ENCODE data around the gene GPC5.
"Not testable (repeated sequence)": the region's sequence is repeated elsewhere in the genome, so short reads cannot be mapped to it uniquely, and the experiment has no call there.

Gene GPC5

DNA sequence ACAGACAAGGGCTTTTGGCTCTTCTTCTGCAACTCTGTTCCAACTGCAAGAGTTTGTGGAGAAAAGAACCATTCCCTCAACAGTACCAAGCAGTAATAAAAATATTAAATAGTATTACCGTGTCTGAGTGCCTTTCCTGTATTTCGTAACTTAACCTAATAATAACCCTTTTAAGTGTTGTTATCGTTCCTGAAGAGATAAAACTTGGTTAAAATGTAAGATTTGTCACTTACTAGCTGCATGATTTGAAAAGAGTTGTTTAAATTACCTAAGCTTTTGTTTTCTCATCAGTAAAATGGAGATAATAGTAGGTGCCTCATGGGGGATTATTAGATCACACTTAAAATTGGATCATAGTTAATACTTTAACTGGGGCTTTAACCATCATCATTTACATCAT lies 447.2 kb downstream of the GPC5 start:
- DNase-seq (no peak), ATAC-seq (no peak)
- Mint-ChIP-seq H3K9me3 (peaks cover 0 to 4% of the 10 kb centered on the region in 2 donors), H3K4me3 (no peak overlapping the region), H3K27me3 (no peaks in the 10 kb centered on the region), H3K27ac (no peak overlapping the region), H3K4me1 (no peaks in the 10 kb centered on the region)

- Mint-ChIP-seq H3K4me3 (no peak overlapping the region), H3K4me1 (no peaks in the 10 kb centered on the region), H3K27ac (no peak overlapping the region), H3K27me3 (no peaks in the 10 kb centered on the region), H3K9me3 (peaks cover 0 to 4% of the 10 kb centered on the region in 2 donors)
- DNase-seq: no peak
- no peak for ATAC-seq
Observed at GRCh38 chr13:91863699-91864098, 465.3 kb downstream of the GPC5 start.

DNA sequence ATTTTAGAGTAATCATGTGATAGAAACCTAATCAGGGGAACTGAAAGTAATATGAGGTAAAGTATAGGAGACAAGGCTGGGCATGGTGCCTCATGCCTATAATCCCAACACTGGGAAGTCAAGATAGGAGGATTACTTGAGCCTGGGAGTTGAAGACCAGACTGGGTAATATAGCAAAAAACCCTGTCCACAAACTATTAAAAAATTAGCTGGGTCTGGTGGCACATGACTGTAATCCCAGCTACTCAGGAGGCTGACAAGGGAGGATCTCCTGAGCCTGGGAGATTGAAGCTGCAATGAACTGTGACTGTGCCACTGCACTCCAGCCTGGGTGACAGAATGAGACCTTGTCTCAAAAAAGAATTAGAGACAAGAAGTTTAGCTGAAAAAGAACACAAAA lies 469.9 kb downstream of the GPC5 start:
- H3K9me3 Mint-ChIP-seq: no peaks in the 10 kb centered on the region
- no peak overlapping the region for H3K27ac Mint-ChIP-seq
- no peak overlapping the region for H3K4me3 Mint-ChIP-seq
- DNase-seq (no peak), ATAC-seq (no peak)
- H3K27me3 Mint-ChIP-seq: no peaks in the 10 kb centered on the region
- H3K4me1 Mint-ChIP-seq: no peaks in the 10 kb centered on the region

- Mint-ChIP-seq H3K9me3 (peaks cover 0 to 9% of the 10 kb centered on the region in 2 donors), H3K4me3 (no peak overlapping the region), H3K27me3 (no peaks in the 10 kb centered on the region), H3K27ac (no peak overlapping the region), H3K4me1 (no peaks in the 10 kb centered on the region)
- ATAC-seq (no peak), DNase-seq (no peak)
Observed at GRCh38 chr13:91878491-91878890, 480.1 kb downstream of the GPC5 start.

DNA sequence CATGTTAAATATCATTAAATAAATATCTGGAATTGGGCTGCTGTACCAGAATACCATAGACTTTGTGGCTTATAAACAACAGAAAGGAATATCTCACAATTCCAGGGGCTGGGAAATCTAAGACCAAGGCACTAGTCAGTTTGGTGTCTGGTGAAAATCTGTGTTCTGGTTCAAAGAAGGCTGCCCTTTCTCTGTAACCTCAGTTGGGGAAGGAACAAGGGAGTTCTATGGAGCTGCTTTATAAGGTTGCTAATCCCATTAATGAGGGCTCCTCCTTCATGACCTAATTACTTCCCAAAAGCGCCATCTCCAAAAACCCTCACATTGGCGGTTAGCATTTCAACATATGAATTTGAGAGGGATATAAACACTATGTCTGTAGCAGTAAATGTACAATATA lies 480.9 kb downstream of the GPC5 start:
- ATAC-seq (no peak), DNase-seq (no peak)
- Mint-ChIP-seq H3K4me1 (no peaks in the 10 kb centered on the region), H3K27me3 (no peaks in the 10 kb centered on the region), H3K27ac (no peak overlapping the region), H3K9me3 (peaks cover 0 to 10% of the 10 kb centered on the region in 2 donors), H3K4me3 (no peak overlapping the region)

DNA sequence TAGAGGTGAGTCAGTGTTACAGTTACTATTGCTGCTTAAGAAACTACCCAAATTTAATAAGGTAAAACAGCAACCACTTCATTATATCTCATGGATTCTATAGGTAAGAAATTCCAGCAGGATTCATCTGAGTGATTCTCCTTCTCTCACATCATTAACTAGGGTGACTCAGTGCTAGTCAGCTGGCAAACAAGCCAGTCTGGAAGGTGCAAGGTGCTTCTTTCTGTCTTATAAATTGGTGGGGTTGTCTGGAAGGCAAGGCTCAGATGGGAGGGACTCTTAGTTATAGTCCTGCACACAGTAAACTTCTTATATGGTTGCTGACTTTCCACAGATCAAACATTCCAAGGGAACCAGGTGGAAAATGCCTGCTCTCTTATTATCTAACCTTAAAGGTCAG lies 484.5 kb downstream of the GPC5 start:
- no peaks in the 10 kb centered on the region for H3K4me1 Mint-ChIP-seq
- H3K27ac Mint-ChIP-seq: no peak overlapping the region
- H3K9me3 Mint-ChIP-seq: peaks cover 9 to 12% of the 10 kb centered on the region in 2 donors
- DNase-seq (no peak), ATAC-seq (no peak)
- H3K4me3 Mint-ChIP-seq: no peak overlapping the region
- no peaks in the 10 kb centered on the region for H3K27me3 Mint-ChIP-seq

DNA sequence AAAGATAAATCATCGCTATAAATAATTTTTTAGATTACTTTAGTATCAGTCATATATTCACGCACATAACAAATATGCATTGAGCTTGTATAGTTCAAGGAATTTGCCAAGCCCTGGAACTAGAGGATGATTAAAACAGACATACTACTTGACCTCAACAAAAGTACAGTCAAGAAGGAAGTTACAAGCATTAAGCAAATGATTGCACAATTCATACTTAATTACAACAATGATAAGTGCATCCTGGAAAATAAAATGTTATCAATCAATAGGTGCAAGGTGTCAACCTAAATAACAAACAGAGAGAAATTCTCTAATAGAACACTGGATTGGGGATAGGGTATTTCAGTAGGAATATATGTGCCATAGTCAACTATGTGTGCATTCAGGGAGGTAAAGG lies 491.2 kb downstream of the GPC5 start:
- Mint-ChIP-seq H3K4me1 (no peaks in the 10 kb centered on the region), H3K27me3 (no peaks in the 10 kb centered on the region), H3K27ac (no peak overlapping the region), H3K9me3 (peaks cover 9 to 15% of the 10 kb centered on the region in 2 donors), H3K4me3 (no peak overlapping the region)
- ATAC-seq: no peak
- DNase-seq: no peak

DNA sequence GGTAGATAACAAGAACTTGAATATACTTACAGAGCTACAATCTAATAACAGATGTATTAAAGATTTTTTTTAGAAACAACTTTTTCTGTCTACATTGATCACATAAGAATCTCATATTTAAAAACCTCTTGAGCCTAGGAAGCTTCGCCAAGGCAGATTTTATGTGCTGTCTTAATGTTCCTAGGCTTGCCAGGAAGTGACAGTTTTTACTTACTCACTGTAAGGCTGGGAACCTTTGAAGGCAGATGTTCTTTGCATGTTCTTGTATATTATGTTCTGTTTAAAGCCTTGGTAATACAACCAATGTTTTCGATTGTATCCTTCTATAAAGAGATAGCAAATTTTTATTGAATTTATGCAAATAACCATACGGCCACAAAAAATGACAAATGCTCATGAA lies 492.7 kb downstream of the GPC5 start:
- ATAC-seq (no peak), DNase-seq (no peak)
- Mint-ChIP-seq H3K4me1 (no peaks in the 10 kb centered on the region), H3K27me3 (no peaks in the 10 kb centered on the region), H3K9me3 (peaks cover 9 to 18% of the 10 kb centered on the region in 2 donors), H3K27ac (no peak overlapping the region), H3K4me3 (no peak overlapping the region)

DNA sequence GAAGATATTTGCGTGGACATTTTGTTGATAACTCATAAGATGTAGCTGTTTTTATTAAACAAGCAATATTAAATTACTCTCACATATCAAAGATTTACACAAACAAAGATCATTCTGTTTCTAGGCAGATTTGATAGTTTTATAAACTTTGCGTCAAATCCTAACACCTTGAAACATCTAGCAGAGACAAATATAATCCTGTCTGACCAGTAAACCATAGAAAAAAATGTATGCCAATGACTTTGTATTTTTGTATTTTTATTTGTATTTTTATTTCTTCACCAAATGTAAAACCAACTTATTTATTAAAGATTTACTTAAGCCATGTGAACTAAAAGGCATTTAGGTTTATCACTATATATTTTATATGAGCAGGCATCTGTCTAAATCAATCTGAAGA lies 494.6 kb downstream of the GPC5 start:
- Mint-ChIP-seq H3K4me3 (no peak overlapping the region), H3K27ac (no peak overlapping the region), H3K4me1 (no peaks in the 10 kb centered on the region), H3K9me3 (peaks cover 2 to 8% of the 10 kb centered on the region in 2 donors), H3K27me3 (no peaks in the 10 kb centered on the region)
- ATAC-seq (no peak), DNase-seq (no peak)

GRCh38 chr13:91894316-91894715 lies 495.9 kb downstream of the GPC5 start:
- Mint-ChIP-seq H3K27me3 (no peaks in the 10 kb centered on the region), H3K4me3 (no peak overlapping the region), H3K27ac (no peak overlapping the region), H3K9me3 (peaks cover 0 to 7% of the 10 kb centered on the region in 2 donors), H3K4me1 (no peaks in the 10 kb centered on the region)
- DNase-seq: no peak
- no peak for ATAC-seq

GRCh38 chr13:91896547-91896946 lies 498.1 kb downstream of the GPC5 start:
- Mint-ChIP-seq H3K27me3 (no peaks in the 10 kb centered on the region), H3K27ac (no peak overlapping the region), H3K4me1 (no peaks in the 10 kb centered on the region), H3K4me3 (no peak overlapping the region), H3K9me3 (peaks cover 0 to 7% of the 10 kb centered on the region in 2 donors)
- ATAC-seq (no peak), DNase-seq (no peak)

DNA sequence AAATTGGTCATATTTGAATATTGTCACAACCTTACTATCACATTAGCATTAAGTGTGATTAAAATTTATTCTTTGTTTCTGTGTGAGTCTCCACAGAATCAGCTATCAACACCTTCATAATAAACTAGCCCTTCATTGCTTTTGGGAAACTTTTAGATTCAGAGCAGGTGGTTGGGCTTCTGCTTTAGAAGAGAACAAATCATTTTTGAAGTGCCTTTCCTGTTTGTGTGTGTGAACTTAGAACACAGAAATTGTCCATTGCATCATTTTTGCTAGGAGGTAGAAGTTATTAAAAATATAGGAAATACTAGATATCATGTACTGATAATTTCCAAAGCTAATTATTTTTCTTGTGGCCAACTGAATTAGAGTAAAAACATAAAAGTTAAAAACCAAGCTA lies 500.6 kb downstream of the GPC5 start:
- ATAC-seq, H3K27me3 Mint-ChIP-seq, DNase-seq, H3K27ac Mint-ChIP-seq, H3K4me1 Mint-ChIP-seq, H3K9me3 Mint-ChIP-seq, H3K4me3 Mint-ChIP-seq: not testable (repeated sequence)

- Mint-ChIP-seq H3K9me3 (peaks cover 0 to 7% of the 10 kb centered on the region in 2 donors), H3K27me3 (no peaks in the 10 kb centered on the region), H3K4me3 (no peak overlapping the region), H3K4me1 (no peaks in the 10 kb centered on the region), H3K27ac (no peak overlapping the region)
- DNase-seq (no peak), ATAC-seq (no peak)
Observed at GRCh38 chr13:91902291-91902690, 503.9 kb downstream of the GPC5 start.

GRCh38 chr13:91904005-91904404 lies 505.6 kb downstream of the GPC5 start:
- no peaks in the 10 kb centered on the region for H3K4me1 Mint-ChIP-seq

DNA sequence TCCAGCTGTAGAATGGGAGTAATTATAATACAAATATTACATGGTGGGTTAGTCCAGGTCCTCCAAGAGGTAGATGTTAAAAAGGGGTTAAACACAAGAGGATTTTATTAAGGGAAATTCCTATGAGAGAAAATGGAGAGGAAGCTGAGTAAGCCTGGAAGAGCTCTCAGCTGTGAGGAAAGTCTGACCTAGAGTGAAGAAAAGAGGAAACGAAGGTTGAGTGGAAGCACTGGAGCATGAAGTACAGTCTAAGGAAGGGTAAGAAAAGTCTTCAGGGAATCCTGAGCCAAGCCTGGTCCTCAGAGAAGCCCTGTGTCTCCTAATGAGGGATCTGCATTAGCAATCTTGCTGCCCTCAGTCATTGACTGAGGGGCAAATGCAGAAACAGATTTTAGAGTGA lies 506.2 kb downstream of the GPC5 start:
- H3K9me3 Mint-ChIP-seq: peaks cover 0 to 7% of the 10 kb centered on the region in 2 donors
- H3K27me3 Mint-ChIP-seq: no peaks in the 10 kb centered on the region
- H3K4me1 Mint-ChIP-seq: no peaks in the 10 kb centered on the region
- no peak overlapping the region for H3K4me3 Mint-ChIP-seq
- no peak overlapping the region for H3K27ac Mint-ChIP-seq
- ATAC-seq: no peak
- no peak for DNase-seq

More at GRCh38 chr13:91904005-91904404, 505.6 kb downstream of the GPC5 start:
- no peaks in the 10 kb centered on the region for H3K27me3 Mint-ChIP-seq
- no peak overlapping the region for H3K27ac Mint-ChIP-seq
- DNase-seq: no peak
- H3K4me3 Mint-ChIP-seq: no peak overlapping the region
- peaks cover 0 to 7% of the 10 kb centered on the region in 2 donors for H3K9me3 Mint-ChIP-seq
- ATAC-seq: no peak

DNA sequence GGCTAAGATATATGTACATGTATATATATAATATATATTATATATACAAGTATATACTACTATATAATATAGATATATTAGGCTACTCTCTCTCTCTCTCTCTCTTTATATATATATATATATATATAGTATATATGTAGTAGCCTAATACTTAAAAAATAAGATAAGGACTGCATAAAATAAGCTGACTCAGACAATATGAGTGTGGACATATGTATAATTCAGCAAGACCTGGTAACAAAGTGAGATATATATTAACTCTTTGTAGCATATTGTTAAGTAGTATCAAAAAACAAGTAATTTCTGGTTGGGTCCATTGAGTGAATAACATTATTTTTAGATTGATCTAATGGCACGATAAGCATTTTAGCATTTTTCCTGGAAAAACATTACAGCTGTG lies 509.0 kb downstream of the GPC5 start:
- no peak for ATAC-seq
- DNase-seq: no peak
- H3K27me3 Mint-ChIP-seq: no peaks in the 10 kb centered on the region

GRCh38 chr13:91909617-91910016 lies 511.2 kb downstream of the GPC5 start:
- no peak for DNase-seq
- Mint-ChIP-seq H3K27me3 (no peaks in the 10 kb centered on the region), H3K4me1 (no peaks in the 10 kb centered on the region), H3K9me3 (peaks cover 0 to 7% of the 10 kb centered on the region in 2 donors), H3K27ac (no peak overlapping the region), H3K4me3 (no peak overlapping the region)
- no peak for ATAC-seq

More for the DNA sequence above, 509.0 kb downstream of the GPC5 start:
- peaks cover 0 to 7% of the 10 kb centered on the region in 2 donors for H3K9me3 Mint-ChIP-seq
- no peak overlapping the region for H3K4me3 Mint-ChIP-seq
- H3K4me1 Mint-ChIP-seq: no peaks in the 10 kb centered on the region
- H3K27ac Mint-ChIP-seq: no peak overlapping the region

All from stimulated activated naive CD8-positive, alpha-beta T cell treated with anti-CD3 and anti-CD28 coated beads, Interleukin-15, amount 100 ng/mL, for 72 hours (primary cell).